OCI-LY7 (cell line): ENCODE results near the gene VEZF1. TPM values are rescaled to one million over a fixed set of nuclear protein-coding genes. Genes with fewer than 3 reads are reported as not detected.

Source experiments
- BruUV-seq: library from RNA; stranded (reverse); fragments of 400-500 nt; replicated peaks from 2 replicates; lab custom pipeline; 2021; lab: Mats Ljungman, UMichigan
- CTCF ChIA-PET: fragments of 300-600 bp; sonication (Branson Sonifier 250); formaldehyde crosslinking; loops from one replicate; lab custom pipeline; 2022; ENCODE audit warnings: antibody characterized with exemption; ENCODE audit not compliant: unreplicated experiment; lab: Charles Lee
- POLR2A ChIA-PET: fragments of 300-600 bp; sonication (Branson Sonifier 250); formaldehyde crosslinking; loops from one replicate; lab custom pipeline; 2022; ENCODE audit warnings: antibody characterized with exemption; lab: Charles Lee
- DNase-seq: peaks from one replicate; pipeline ENCODE4 v3.0.0-alpha.2; 2015; ENCODE audit warnings: low spot score
- H2AFZ ChIP-seq: fragments of 200-600 bp; sonication (generic), shearing (Covaris generic); 2 replicates; pipeline ENCODE4 v1.6.1; 2014; ENCODE audit warnings: mild to moderate bottlenecking, antibody characterized with exemption, low read length, moderate library complexity
- H3K27ac ChIP-seq: fragments of 200-600 bp; sonication (generic); 2 replicates; pipeline ENCODE4 v1.5.1; 2014; ENCODE audit warnings: mixed run types, low read depth, mild to moderate bottlenecking, moderate library complexity, low read length, inconsistent platforms; ENCODE audit not compliant: poor library complexity, severe bottlenecking
- H3K36me3 ChIP-seq: fragments of 200-600 bp; sonication (generic); 2 replicates; pipeline ENCODE4 v1.6.1; 2014; ENCODE audit warnings: mild to moderate bottlenecking, antibody characterized with exemption, low read length, moderate library complexity, mixed read lengths; ENCODE audit not compliant: insufficient read depth
- H3K4me1 ChIP-seq: fragments of 200-600 bp; sonication (generic); 2 replicates; pipeline ENCODE4 v1.5.1; 2014; ENCODE audit warnings: mild to moderate bottlenecking, low read length; ENCODE audit not compliant: insufficient read depth, poor library complexity, severe bottlenecking
- H3K4me2 ChIP-seq: fragments of 200-600 bp; sonication (generic); 2 replicates; pipeline ENCODE4 v1.6.1; 2014; ENCODE audit warnings: mild to moderate bottlenecking, low read length
- H3K4me3 ChIP-seq: fragments of 200-600 bp; sonication (generic); 2 replicates; pipeline ENCODE4 v1.5.1; 2014; ENCODE audit warnings: mild to moderate bottlenecking, low read depth, low read length; ENCODE audit not compliant: poor library complexity, severe bottlenecking
- H3K79me2 ChIP-seq: fragments of 200-600 bp; sonication (generic); 2 replicates; pipeline ENCODE4 v1.6.1; 2016; ENCODE audit warnings: low read depth, mild to moderate bottlenecking, low read length, moderate library complexity, mixed read lengths; ENCODE audit not compliant: insufficient read depth
- H3K9me2 ChIP-seq: fragments of 200-600 bp; sonication (generic); 2 replicates; pipeline ENCODE4 v1.6.1; 2016; ENCODE audit warnings: mild to moderate bottlenecking, low read length, mixed read lengths; ENCODE audit not compliant: insufficient read depth
- H3K9me3 ChIP-seq: fragments of 200-600 bp; sonication (generic); 2 replicates; pipeline ENCODE4 v1.6.1; 2014; ENCODE audit warnings: mild to moderate bottlenecking, mixed run types, low read length, mixed read lengths
- H4K20me1 ChIP-seq: fragments of 200-600 bp; sonication (generic); 2 replicates; pipeline ENCODE4 v1.6.1; 2014; ENCODE audit warnings: mild to moderate bottlenecking, antibody characterized with exemption, low read length, moderate library complexity, mixed read lengths; ENCODE audit not compliant: insufficient read depth
- CTCF ChIP-seq: fragments of 200-600 bp; sonication (generic); conservative IDR thresholded peaks from 2 replicates; pipeline ENCODE4 v1.5.1; 2014; ENCODE audit warnings: mild to moderate bottlenecking, antibody characterized with exemption, low read length, moderate library complexity, mixed read lengths
- EZH2phosphoT487 ChIP-seq: fragments of 200-600 bp; sonication (generic); IDR thresholded peaks from 2 replicates; pipeline ENCODE4 v1.6.1; 2018; ENCODE audit warnings: low read depth, borderline replicate concordance, mild to moderate bottlenecking, mixed run types, antibody characterized with exemption, low read length, moderate library complexity, mixed read lengths
- intact Hi-C: fragments of 100-400 bp; cut with micrococcal nuclease; formaldehyde crosslinking; loops from one replicate; pipeline ENCODE4 v1.10.0; 2022; ENCODE audit not compliant: unreplicated experiment
- total RNA-seq, 2 experiments: library from RNA; depleted of rRNA in 1 of 2; stranded (reverse); fragments of >200 nt in 1 of 2; shearing (Covaris generic) in 1 of 2; gene quantifications; 2 replicates each; pipeline ENCODE4 v1.2.3, GENCODE V29; 2014 to 2022

VEZF1 gene
- total RNA-seq, 2 experiments from 2014 or later, result 22.6 to 35.4 TPM

DNA sequence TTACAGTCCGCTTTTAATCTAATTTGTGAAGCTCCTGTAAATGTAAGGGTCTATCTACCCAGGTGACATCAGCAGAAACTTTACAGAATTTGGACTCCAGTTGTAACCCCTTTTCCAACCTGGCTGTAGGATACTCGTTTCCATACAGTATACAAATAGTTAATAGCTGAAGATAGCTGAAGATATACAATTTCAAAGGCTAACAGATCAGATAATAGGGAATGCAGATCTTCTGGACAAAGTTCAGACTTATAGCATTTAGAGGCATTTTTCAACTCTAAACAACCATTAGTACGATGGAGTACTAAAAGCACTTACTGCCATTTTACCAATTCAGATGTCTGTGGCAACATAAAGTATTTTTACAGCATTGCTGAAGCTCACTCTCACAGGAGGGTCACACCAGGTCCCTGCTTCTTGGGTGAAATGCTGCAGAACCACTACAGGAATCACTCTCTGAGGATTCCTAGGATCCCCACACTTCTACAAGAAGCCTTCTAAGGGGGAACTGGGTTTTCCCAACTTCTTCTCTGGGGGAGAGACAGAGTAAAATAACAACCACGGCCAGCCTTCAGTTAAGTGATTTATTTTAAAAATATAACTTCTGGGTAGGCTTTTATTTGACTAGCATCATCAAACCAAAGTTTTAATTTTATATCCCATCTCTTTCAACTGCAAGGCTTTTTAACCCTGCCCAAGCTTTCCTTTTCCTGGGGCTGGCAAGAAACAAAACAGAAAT, 2.9 kb downstream of the VEZF1 start:
- no TSS peak for BruUV-seq
- Histone ChIP-seq H3K4me2 (peak overlapping the region; percentile 31; the same call in 1 of the 2 replicates), H3K27ac (no peak overlapping the region)

DNA sequence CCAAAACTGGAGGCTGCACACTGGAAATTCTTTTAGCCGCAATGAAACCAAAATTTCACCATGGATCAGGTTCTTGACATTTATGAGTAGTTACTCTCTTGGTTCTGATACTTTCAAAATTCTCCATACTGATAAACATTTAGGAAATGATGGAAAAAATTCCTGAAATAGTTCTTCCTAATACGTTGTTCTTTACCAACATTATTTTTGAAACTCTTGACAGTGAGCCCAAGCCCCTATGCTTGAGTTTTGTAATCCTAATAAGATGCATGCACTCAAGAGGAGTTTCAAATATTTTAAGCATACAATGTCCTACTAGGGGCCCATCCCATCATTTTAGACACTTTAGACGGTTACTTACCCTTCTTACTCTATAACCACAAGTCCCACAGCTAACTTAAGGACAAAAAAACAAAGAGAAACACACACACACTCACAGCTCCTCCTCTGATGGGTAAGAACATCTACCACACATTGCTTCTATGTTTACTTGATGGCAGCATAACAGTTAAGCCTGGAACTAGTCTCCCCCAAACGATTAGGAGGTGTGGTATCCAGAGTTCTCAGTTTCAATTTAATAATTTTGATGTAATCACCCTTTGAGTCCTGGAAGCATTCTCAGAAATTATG, 3.7 kb downstream of the VEZF1 start:
- BruUV-seq, result no TSS peak
- peaks cover 59% of the 10 kb centered on the region for H3K36me3 ChIP-seq
- peaks cover 19% of the 10 kb centered on the region for H3K4me1 ChIP-seq
- no peaks in the 10 kb centered on the region for H3K9me3 ChIP-seq
- intact Hi-C loops, result no loop called here
- H4K20me1 ChIP-seq, result peaks cover 30% of the 10 kb centered on the region; the same call in 1 of the 2 replicates
- no peak overlapping the region for H3K27ac ChIP-seq
- CTCF ChIA-PET, result no interaction called here
- peaks cover 48% of the 10 kb centered on the region for H3K79me2 ChIP-seq
- H3K4me2 ChIP-seq, result 0 out of 2 replicates have a peak overlapping the region, but pooled peaks have one; percentile 31
- POLR2A ChIA-PET, result interaction anchor here (1.3 kb wide), 1 partner anchor 9 kb away, joined by 4 read pairs; no protein-coding TSS in a partner anchor
- H3K9me2 ChIP-seq, result no peaks in the 10 kb centered on the region
- no peak overlapping the region for H3K4me3 ChIP-seq
- no peak overlapping the region for H2AFZ ChIP-seq
- TF ChIP-seq CTCF (no peak), EZH2phosphoT487 (no peak)
- no peak for DNase-seq

More for the DNA sequence above, 2.9 kb downstream of the VEZF1 start:
- H2AFZ ChIP-seq, result no peak overlapping the region
- CTCF ChIA-PET, result no interaction called here
- POLR2A ChIA-PET, result interaction anchor here (1.0 to 2.4 kb wide), 5 partner anchors 10 to 126 kb away, joined by 3 to 10 read pairs (median 4); no protein-coding TSS in a partner anchor
- peaks cover 52% of the 10 kb centered on the region for H3K36me3 ChIP-seq
- peaks cover 23% of the 10 kb centered on the region for H3K4me1 ChIP-seq
- intact Hi-C loops, result loop anchor here (5.0 kb wide), 1 partner anchor 83 kb away; no protein-coding TSS in a partner anchor
- H3K9me2 ChIP-seq, result no peaks in the 10 kb centered on the region
- H4K20me1 ChIP-seq, result peaks cover 30% of the 10 kb centered on the region; the same call in 1 of the 2 replicates
- no peaks in the 10 kb centered on the region for H3K9me3 ChIP-seq
- TF ChIP-seq CTCF (no peak), EZH2phosphoT487 (no peak)
- DNase-seq, result no peak
- peaks cover 48% of the 10 kb centered on the region for H3K79me2 ChIP-seq
- no peak overlapping the region for H3K4me3 ChIP-seq
